Measurements from ENCODE around the gene TRERF1. TPM values are rescaled to one million over a fixed set of nuclear protein-coding genes. Genes with fewer than 3 reads are reported as not detected.

The TRERF1 gene
- total RNA-seq, 1 experiment from 2014 or later: 0.39 TPM

DNA sequence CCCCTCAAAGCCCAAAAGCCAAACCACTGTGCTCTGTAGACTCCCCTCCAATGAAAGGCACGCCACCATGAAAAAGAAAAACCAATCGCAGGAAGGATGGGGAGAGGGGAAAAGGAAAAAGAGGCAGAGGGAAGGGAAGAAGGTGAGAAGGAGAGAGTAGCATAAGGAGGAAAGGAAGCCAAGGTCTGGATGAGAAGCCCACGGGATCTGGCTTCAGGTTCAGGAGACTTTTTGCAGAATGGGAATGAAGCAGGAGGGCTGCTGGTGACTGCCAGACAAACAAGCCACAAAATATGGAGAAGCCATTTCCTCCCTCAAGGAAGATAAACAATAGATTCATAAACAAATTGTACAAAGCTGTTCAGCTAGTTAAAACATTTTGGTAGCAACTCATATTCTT is 155.1 kb downstream of the TRERF1 start:
- POLR2A ChIA-PET: interaction anchor here (0.7 kb wide), 1 partner anchor 202 kb away, joined by 3 read pairs; no protein-coding TSS in a partner anchor
- Mint-ChIP-seq H3K36me3 (ENCODE audit: insufficient read depth, unreplicated experiment) (no peaks in the 10 kb centered on the region), H3K4me3 (ENCODE audit: unreplicated experiment) (no peak overlapping the region), H3K27me3 (ENCODE audit: insufficient read depth, unreplicated experiment) (no peaks in the 10 kb centered on the region), H3K27ac (ENCODE audit: unreplicated experiment) (no peak overlapping the region), H3K9me3 (ENCODE audit: unreplicated experiment) (no peaks in the 10 kb centered on the region), H3K4me1 (ENCODE audit: low read depth, unreplicated experiment) (peaks cover 6% of the 10 kb centered on the region)
- intact Hi-C loops (cut with micrococcal nuclease; ENCODE audit: unreplicated experiment): no loop called here
- CTCF ChIA-PET: interaction anchor here (0.5 kb wide), 1 partner anchor 216 kb away, joined by 3 read pairs; no protein-coding TSS in a partner anchor
- Histone ChIP-seq H3K36me3 (ENCODE audit: control insufficient read depth, insufficient read depth, low read length) (no peaks in the 10 kb centered on the region), H3K4me1 (no peaks in the 10 kb centered on the region), H3K9me3 (no peaks in the 10 kb centered on the region), H3K4me3 (ENCODE audit: low read depth, low read length) (no peak overlapping the region), H3K27me3 (replicated peaks; ENCODE audit: control insufficient read depth, insufficient read depth, low read length) (no peaks in the 10 kb centered on the region)
- BruUV-seq (replicated peaks): no TSS peak
- no peak for DNase-seq
- no peak for TF ChIP-seq CTCF (IDR thresholded peaks at IDR 0.05; ENCODE audit: insufficient read depth in 1 of 2, low read depth in 1 of 2, low read length in 1 of 2, severe bottlenecking in 1 of 2, unreplicated experiment in 1 of 2)

DNA sequence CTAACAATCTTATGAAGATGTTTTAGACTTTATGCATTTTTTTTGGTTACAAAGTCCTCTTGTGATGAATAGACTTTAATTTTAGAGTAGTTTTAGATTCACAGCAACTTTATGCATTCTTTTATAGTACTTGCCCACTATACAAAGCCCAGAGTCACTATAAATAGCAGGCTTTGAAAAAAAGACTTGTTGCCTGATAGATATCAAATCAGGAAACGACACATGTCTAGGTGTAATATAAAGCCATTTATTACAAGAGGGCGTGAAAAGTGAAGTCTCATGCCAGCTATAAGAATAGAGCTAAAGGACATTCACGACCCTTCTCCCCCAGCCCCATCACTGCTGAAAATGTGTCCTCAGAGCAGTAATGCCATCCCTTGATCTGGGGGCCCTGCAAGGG is 156.0 kb downstream of the TRERF1 start:
- Mint-ChIP-seq H3K4me3 (ENCODE audit: unreplicated experiment) (no peak overlapping the region), H3K9me3 (ENCODE audit: unreplicated experiment) (no peaks in the 10 kb centered on the region), H3K27me3 (ENCODE audit: insufficient read depth, unreplicated experiment) (no peaks in the 10 kb centered on the region), H3K4me1 (ENCODE audit: low read depth, unreplicated experiment) (peaks cover 2% of the 10 kb centered on the region), H3K36me3 (ENCODE audit: insufficient read depth, unreplicated experiment) (no peaks in the 10 kb centered on the region), H3K27ac (ENCODE audit: unreplicated experiment) (no peak overlapping the region)
- ChIA-PET POLR2A (no interaction called here), CTCF (no interaction called here)
- no peak overlapping the region for H3K4me3 ChIP-seq (ENCODE audit: low read depth, low read length)
- no peak for TF ChIP-seq CTCF (IDR thresholded peaks at IDR 0.05; ENCODE audit: insufficient read depth in 1 of 2, low read depth in 1 of 2, low read length in 1 of 2, severe bottlenecking in 1 of 2, unreplicated experiment in 1 of 2)
- intact Hi-C loops (cut with micrococcal nuclease; ENCODE audit: unreplicated experiment): no loop called here
- DNase-seq: no peak
- H3K27me3 ChIP-seq (replicated peaks; ENCODE audit: control insufficient read depth, insufficient read depth, low read length): no peaks in the 10 kb centered on the region
- H3K4me1 ChIP-seq: no peaks in the 10 kb centered on the region
- H3K9me3 ChIP-seq: no peaks in the 10 kb centered on the region
- BruUV-seq (replicated peaks): no TSS peak
- H3K36me3 ChIP-seq (ENCODE audit: control insufficient read depth, insufficient read depth, low read length): no peaks in the 10 kb centered on the region

DNA sequence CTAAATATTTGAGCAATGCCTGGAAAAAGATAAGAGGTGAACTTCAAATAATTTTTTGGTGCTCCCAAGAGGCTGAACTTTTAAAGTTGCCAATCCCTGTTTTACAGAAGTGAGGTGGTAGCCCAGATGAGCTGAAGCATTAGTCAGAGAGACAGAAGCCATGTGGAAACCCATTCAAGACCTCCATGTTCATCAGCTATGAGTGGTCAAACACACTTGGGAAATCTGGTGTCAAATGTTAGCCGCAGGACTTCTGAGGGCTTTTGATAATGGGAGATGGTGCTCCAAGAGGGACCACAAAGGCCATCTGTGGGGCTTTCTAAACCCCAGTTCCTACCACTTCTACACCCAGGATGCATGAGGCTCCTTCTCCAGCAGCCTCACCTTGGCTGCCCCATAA is 156.5 kb downstream of the TRERF1 start:
- no peak overlapping the region for H3K4me3 Mint-ChIP-seq (ENCODE audit: unreplicated experiment)
- H3K4me3 ChIP-seq (ENCODE audit: low read depth, low read length): no peak overlapping the region
- CTCF ChIA-PET: no interaction called here
- no TSS peak for BruUV-seq (replicated peaks)
- intact Hi-C loops (cut with micrococcal nuclease; ENCODE audit: unreplicated experiment): no loop called here
- H3K36me3 ChIP-seq (ENCODE audit: control insufficient read depth, insufficient read depth, low read length): no peaks in the 10 kb centered on the region
- no peak for TF ChIP-seq CTCF (IDR thresholded peaks at IDR 0.05; ENCODE audit: insufficient read depth in 1 of 2, low read depth in 1 of 2, low read length in 1 of 2, severe bottlenecking in 1 of 2, unreplicated experiment in 1 of 2)
- POLR2A ChIA-PET: no interaction called here
- no peaks in the 10 kb centered on the region for H3K27me3 Mint-ChIP-seq (ENCODE audit: insufficient read depth, unreplicated experiment)
- no peaks in the 10 kb centered on the region for H3K27me3 ChIP-seq (replicated peaks; ENCODE audit: control insufficient read depth, insufficient read depth, low read length)
- no peaks in the 10 kb centered on the region for H3K4me1 Mint-ChIP-seq (ENCODE audit: low read depth, unreplicated experiment)
- no peak overlapping the region for H3K27ac Mint-ChIP-seq (ENCODE audit: unreplicated experiment)
- H3K9me3 ChIP-seq: no peaks in the 10 kb centered on the region
- H3K36me3 Mint-ChIP-seq (ENCODE audit: insufficient read depth, unreplicated experiment): no peaks in the 10 kb centered on the region
- no peaks in the 10 kb centered on the region for H3K9me3 Mint-ChIP-seq (ENCODE audit: unreplicated experiment)
- no peak for DNase-seq
- H3K4me1 ChIP-seq: no peaks in the 10 kb centered on the region

All from Caco-2 (cell line).